HG03135 (cell line): ENCODE results near the gene DUSP6.

ENCODE experiments used
- ATAC-seq: cut with Tn5 transposase; IDR thresholded peaks from one replicate; pipeline ENCODE4 v1.9.1; 2021; ENCODE audit warnings: mild to moderate bottlenecking, moderate library complexity; ENCODE audit not compliant: unreplicated experiment

DUSP6 gene

DNA sequence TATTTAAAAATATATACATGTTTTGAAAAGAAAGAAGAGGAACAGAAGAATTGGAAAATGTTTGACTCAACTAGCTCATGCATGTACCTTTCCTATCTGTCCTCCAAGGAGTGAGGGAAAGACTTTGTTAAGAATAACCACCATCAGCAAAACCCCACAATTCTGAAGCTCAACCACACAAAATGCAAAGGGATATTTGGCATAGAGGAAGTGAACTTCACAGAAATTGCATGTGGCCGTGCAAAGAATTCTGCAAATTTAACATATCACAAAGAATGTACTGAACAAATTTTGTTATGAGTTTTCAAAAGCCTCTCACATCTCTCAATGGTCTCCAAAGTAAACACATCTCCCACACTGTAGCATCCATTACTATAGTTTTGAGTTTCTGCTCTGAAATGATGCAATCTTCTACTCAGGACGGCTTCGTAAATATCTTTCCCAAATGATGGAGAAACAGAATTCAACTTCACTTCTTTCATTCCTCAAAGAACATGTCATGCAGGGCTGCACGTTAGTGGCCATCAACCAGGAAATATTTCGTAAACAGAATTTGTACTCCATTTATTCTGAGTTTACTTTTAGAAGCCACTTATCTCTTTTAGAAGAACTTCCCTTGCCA, 17.6 kb downstream of the DUSP6 start:
- ATAC-seq = no peak

DNA sequence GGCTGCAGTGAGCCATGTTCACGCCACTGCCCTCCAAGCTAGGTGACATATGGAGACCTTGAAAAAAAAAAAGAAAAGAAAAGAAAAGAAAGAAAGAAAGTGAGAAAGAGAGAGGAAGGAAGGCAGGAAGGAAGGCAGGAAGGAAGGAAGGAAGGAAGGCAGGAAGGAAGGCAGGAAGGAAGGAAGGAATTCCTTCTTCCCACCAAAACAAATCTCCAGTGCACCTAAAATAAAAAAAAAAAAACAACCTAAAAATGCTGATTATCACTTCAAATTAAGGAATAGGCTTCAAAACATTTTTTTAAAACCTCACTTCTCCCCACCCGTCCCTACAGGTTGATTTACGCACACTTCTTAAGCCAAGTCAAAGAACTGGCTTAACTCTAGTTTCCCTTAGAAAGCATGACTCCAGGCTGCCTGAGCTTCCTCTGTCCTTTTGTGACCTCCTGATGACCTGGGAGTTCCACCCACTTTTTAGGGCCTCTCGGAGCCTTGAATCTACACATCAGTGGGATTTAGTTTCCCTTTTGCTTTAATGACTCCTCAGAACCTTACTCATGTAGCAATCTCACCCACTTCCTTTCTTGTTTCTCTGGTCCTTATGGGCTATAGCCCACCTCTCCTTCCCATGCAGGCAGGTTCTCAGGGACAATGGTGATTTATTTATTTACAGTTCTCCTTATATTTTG, 18.6 kb downstream of the DUSP6 start:
- ATAC-seq = peak; percentile 50

DNA sequence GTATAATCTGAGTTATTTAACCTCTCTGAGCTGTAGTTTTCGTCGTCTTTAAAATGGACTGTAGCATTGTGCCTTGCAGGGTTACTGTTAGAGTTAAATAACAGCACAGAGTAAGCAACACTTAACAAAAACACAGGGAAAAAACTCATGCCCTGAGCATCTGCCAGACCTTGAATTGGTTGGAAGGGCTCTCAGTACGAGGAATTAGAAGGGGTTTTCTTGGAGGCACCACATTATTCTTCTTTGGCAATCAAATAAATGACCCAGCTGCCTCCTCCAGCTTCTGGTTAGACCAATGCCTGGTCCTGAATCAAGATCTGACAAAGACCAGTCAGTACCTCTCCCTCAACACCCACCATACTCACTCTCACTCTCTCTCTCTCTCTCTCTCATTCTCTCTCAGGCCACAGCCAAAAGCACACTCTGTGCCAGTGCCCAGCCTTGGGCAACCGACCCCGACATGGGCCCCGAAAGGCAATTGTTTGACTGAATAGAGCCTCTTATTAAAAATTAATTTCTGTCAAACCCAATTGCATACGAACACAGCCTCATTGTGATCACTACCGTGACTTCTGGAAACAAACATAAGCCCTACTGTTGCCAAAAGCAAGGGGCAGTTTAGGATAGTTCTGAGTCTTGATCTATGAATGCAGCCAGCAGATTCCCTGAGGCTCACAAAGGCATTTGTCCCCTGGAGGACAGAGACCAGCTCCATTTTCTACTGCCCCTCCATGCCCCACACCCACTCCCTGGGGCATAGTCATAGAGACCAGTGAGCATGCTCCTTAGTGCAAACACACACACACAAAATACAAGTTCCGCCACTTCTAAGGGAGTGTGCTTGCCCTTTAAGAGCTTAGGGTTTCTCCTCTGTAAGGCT, 23.9 kb downstream of the DUSP6 start:
- ATAC-seq = no peak

GRCh38 chr12:89327486-89328094, 24.7 kb downstream of the DUSP6 start:
- no peak for ATAC-seq

GRCh38 chr12:89326239-89327040, 25.9 kb downstream of the DUSP6 start:
- no peak for ATAC-seq

DNA sequence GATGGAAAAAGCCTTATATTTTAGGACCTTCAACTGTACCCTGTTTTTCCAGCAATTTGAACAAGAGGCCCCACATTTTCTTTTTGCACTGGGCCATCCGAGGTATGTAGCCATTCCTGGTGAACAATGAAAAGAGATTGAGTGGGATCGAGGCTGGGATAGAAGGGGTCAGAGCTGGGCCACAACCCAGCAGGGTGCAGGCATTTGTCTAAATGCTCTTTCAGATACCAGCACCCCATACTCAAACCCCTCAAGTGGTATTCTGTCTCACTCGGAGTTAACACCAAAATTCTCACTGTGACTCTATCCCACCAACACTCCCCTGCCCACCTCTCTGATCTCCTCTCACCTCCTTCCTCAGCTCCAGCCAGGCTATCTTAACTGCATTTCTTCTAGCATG, 26.8 kb downstream of the DUSP6 start:
- no peak for ATAC-seq

GRCh38 chr12:89324437-89324836, 27.9 kb downstream of the DUSP6 start:
- no peak for ATAC-seq

GRCh38 chr12:89323568-89324218, 28.6 kb downstream of the DUSP6 start:
- ATAC-seq = no peak

GRCh38 chr12:89320735-89321134, 31.6 kb downstream of the DUSP6 start:
- ATAC-seq = no peak

DNA sequence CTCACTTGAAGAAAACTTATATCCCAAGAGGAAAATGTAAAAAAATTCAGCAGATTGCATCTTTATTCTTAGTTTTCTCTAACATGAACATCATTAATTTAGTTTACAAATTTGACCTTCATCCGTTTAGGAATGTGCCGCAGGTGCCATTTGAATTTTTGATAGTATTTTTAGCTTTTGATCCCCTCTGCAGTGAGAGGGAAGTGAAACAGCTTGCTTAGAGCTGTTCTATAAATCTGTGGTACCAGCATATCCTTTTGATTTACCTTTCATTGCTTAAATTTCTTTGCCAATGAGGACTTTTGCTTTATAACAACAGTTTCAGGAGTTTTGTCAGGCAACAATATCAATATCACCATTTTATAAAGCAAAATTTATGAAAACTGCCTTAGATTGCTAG, 32.7 kb downstream of the DUSP6 start:
- no peak for ATAC-seq

DNA sequence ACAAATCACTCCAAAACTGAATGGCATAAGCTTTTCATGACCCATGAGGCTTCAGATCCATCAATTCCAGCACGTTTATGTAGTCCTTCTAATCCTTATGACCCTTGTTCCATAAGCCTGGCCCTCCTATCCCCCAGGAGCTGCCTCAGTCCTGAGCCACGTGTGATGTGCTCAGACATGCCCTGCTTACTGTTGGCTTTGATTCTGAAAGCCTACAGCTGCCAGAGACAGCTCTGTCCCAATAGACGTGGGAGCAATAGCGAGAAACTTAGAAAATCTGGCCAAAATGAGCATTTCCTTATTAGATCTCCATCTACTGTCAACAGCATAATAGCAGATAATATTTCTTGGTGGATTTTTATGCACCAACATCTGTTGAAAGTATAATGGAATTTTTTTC, 33.2 kb downstream of the DUSP6 start:
- no peak for ATAC-seq

DNA sequence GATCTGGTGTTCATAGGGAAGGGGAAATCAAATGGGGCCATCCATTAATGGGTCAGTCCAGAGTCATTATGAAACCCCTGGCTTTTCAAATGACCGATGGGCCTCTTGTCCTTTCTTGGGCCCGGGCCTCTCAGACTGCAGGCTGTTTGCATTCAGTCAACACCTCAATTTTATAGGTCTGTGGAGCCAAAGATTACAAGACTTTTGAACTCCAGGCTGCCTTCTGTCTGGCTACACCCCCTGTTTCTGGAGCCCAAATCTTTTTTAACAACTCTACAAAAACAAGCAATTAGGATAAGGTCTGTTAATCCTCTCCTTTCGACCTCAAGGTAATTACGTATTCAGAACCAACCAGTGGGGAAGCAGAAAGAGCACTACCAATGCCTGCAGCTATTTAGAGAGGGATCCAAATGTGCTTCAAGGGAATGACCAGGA, 35.6 kb downstream of the DUSP6 start:
- no peak for ATAC-seq

DNA sequence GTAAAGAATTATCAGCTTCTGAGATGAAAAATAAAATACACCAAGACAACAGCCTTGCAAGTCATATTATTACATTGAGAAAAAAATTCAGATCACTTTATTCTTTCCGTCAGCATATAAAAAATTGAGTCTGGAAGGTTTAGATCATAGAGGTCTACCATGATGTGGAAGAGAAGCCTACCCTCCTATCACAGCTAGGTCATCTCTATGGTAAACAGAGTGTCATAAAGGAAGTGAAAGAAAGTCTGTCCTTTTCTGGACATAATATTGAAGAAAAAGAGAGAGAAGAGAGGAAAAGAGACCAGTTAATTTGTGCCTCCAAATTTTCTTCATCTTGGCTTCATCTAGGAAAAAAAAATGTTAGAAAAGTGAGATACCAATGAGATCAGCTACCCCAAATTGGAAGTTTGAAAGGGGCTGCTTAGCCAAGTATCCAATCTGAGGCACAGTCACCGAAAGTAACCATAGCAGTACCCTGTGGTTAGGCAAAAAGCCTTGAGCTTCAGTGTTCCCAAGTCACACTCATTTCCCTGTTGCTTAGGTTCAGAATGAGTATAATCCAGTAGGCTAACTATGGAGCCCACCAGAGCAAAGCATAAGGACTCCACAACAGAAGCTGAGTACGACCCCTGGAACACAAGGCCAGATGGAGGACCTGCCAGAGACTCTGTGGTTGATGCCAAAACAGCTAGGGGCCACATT, 38.1 kb downstream of the DUSP6 start:
- no peak for ATAC-seq

GRCh38 chr12:89311703-89312293, 40.5 kb downstream of the DUSP6 start:
- ATAC-seq = no peak

DNA sequence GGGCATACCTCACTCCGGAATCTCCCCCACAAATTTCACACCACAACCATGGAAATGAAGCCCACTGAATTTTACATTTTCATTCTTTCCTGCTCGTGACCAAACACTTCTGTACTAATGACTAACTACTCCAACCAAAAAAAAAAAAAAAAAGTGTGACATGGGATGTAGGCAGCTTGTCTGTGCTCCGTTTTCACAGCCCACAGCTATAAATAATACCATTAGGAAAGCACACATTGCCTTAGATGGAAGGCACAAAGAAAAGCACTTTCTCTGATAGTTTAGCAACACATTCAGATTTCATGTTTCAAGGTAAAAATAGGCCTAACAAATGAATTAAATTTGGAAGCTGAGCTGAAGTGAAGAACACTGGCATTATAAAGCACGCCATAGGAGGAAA, 42.5 kb downstream of the DUSP6 start:
- no peak for ATAC-seq

- ATAC-seq = no peak
These were observed 42.9 kb downstream of the DUSP6 start for GRCh38 chr12:89309440-89309802.

GRCh38 chr12:89307474-89308253, 44.6 kb downstream of the DUSP6 start:
- ATAC-seq = no peak

- no peak for ATAC-seq
These were observed 45.4 kb downstream of the DUSP6 start for GRCh38 chr12:89306827-89307473.
